H1 (cell line): ENCODE measurements around the gene CORO1C. TPM values are rescaled to one million over a fixed set of nuclear protein-coding genes. Genes with fewer than 3 reads are reported as not detected.
A peak's percentile ranks its signal among the peaks of the same experiment; 100 is the strongest.

ENCODE experiments used
- BRCA1 ChIP-seq: IDR thresholded peaks from 2 replicates; pipeline ENCODE4 v1.6.1; 2012; ENCODE audit warnings: low read depth, low read length, improper control_type of control experiment
- CBX5 ChIP-seq: fragments of 300-800, 300-1000 bp; sonication (generic); IDR thresholded peaks from 2 replicates; pipeline ENCODE4 v1.7.1; 2016; ENCODE audit warnings: antibody characterized with exemption, low read length, low read depth
- CBX8 ChIP-seq: fragments of 300-800, 300-1000 bp; sonication (generic); IDR thresholded peaks from 2 replicates; pipeline ENCODE4 v1.7.1; 2016; ENCODE audit warnings: low read depth, low read length, borderline replicate concordance
- CTCF ChIP-seq, 3 experiments: IDR thresholded peaks; 1 replicate in 2 of 3; 2 replicates in 1 of 3; pipeline versions ENCODE4 v1.5.1 to v1.6.1; 2011; ENCODE audit warnings: low read length in 3 of 3, mild to moderate bottlenecking in 3 of 3, inconsistent platforms in 2 of 3, low read depth in 1 of 3, moderate library complexity in 1 of 3; ENCODE audit not compliant: insufficient read depth in 1 of 3; ENCODE audit errors: control extremely low read depth in 1 of 3
- E2F6 ChIP-seq: IDR thresholded peaks from 2 replicates; pipeline ENCODE4 v1.6.1; 2012; ENCODE audit warnings: inconsistent platforms
- EGR1 ChIP-seq: IDR thresholded peaks from 2 replicates; pipeline ENCODE4 v1.6.1; 2011; ENCODE audit warnings: low read depth, low read length, borderline replicate concordance
- JUND ChIP-seq: IDR thresholded peaks from 2 replicates; pipeline ENCODE4 v1.6.1; 2011; ENCODE audit warnings: mild to moderate bottlenecking, improper control_type of control experiment, low read length
- RXRA ChIP-seq: IDR thresholded peaks from 2 replicates; pipeline ENCODE4 v1.6.1; 2011; ENCODE audit warnings: low read depth, mild to moderate bottlenecking, low read length, moderate library complexity; ENCODE audit not compliant: insufficient read depth
- TAF1 ChIP-seq: IDR thresholded peaks from 2 replicates; pipeline ENCODE4 v1.6.1; 2011; ENCODE audit warnings: mild to moderate bottlenecking, low read depth, low read length
- ZNF274 ChIP-seq: IDR thresholded peaks from 2 replicates; pipeline ENCODE4 v1.7.0; 2012; ENCODE audit warnings: low read length, borderline replicate concordance; ENCODE audit errors: extremely low read depth
- polyA plus RNA-seq, 7 experiments: library from polyadenylated mRNA; depleted of rRNA in 3 of 7; stranded (reverse) in 5 of 7; unstranded in 2 of 7; fragments of >200 nt in 5 of 7; fragments of 200-250 nt in 2 of 7; gene quantifications; 1 replicate in 5 of 7; 2 replicates in 1 of 7; 4 replicates in 1 of 7; pipeline versions ENCODE4 v1.2.1 to v1.2.3, GENCODE V29; 2011 to 2013; ENCODE audit warnings: missing spikeins in 2 of 7, mixed read lengths in 2 of 7
- total RNA-seq: library from RNA; stranded (reverse); fragmentation: NEBNext Ultra II Directional; extraction: Animal tissue kit (Norgen Biotek cat#: 25700); gene quantifications from 2 replicates; pipeline ENCODE4 v1.2.1, GENCODE V29; 2021
- TF ChIP-seq, protein P1 (sequence below): IDR thresholded peaks from 2 replicates; pipeline ENCODE4 v1.6.1; 2011; ENCODE audit warnings: low read depth, mild to moderate bottlenecking, low read length; ENCODE audit not compliant: insufficient read depth
- TF ChIP-seq, protein P2 (sequence below): IDR thresholded peaks from 2 replicates; pipeline ENCODE4 v1.6.1; 2012; ENCODE audit warnings: inconsistent platforms

The CORO1C gene
- total and polyA plus RNA-seq, 2 of the 8 experiments (the other 6 are each of a cell fraction or from before 2014, with no cell fraction given) = 72.7 to 120 TPM

GRCh38 chr12:108611884-108612415 is 119.4 kb downstream of the CORO1C start (continued):
- TF ChIP-seq E2F6 (peak; percentile 23; the same call in 1 of the 2 replicates), CBX5 (no peak), CBX8 (no peak), CTCF (IDR thresholded peaks at IDR 0.05; ENCODE audit: control extremely low read depth in 1 of 3, insufficient read depth in 1 of 3, low read depth in 1 of 3, low read length in 3 of 3) (peak; percentile 60 to 92 (median 82)), TAF1 (no peak), ZNF274 (no peak), BRCA1 (no peak), RXRA (no peak), EGR1 (no peak), JUND (0 out of 2 replicates have a peak, but pooled peaks have one; percentile 9)
- TF ChIP-seq, protein P1, sequence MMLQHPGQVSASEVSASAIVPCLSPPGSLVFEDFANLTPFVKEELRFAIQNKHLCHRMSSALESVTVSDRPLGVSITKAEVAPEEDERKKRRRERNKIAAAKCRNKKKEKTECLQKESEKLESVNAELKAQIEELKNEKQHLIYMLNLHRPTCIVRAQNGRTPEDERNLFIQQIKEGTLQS = no peak
- TF ChIP-seq, protein P2, sequence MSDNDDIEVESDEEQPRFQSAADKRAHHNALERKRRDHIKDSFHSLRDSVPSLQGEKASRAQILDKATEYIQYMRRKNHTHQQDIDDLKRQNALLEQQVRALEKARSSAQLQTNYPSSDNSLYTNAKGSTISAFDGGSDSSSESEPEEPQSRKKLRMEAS = peak; percentile 50
